HG03439 (cell line): ENCODE data around the gene USP3.
A peak's percentile ranks its signal among the peaks of the same experiment; 100 is the strongest.
"Not testable (repeated sequence)": the region's sequence is repeated elsewhere in the genome, so short reads cannot be mapped to it uniquely, and the experiment has no call there.

ENCODE experiments used
- ATAC-seq: cut with Tn5 transposase; IDR thresholded peaks from one replicate; pipeline ENCODE4 v1.9.1; 2021; ENCODE audit warnings: mild to moderate bottlenecking, moderate library complexity; ENCODE audit not compliant: unreplicated experiment

The USP3 gene

GRCh38 chr15:63475707-63476106 is 28.7 kb upstream of the USP3 start:
- ATAC-seq, result no peak

- ATAC-seq, result no peak
Measured at GRCh38 chr15:63476229-63476632, 28.2 kb upstream of the USP3 start.

- ATAC-seq, result no peak
Measured at GRCh38 chr15:63478243-63478642, 26.1 kb upstream of the USP3 start.

GRCh38 chr15:63480441-63480821 is 24.0 kb upstream of the USP3 start:
- no peak for ATAC-seq

- ATAC-seq, result no peak
Measured at GRCh38 chr15:63481105-63481810, 23.1 kb upstream of the USP3 start.

GRCh38 chr15:63482874-63483323 is 21.5 kb upstream of the USP3 start:
- ATAC-seq, result no peak

- no peak for ATAC-seq
Measured at GRCh38 chr15:63483521-63484371, 20.6 kb upstream of the USP3 start.

GRCh38 chr15:63484433-63485186 is 19.8 kb upstream of the USP3 start:
- no peak for ATAC-seq

GRCh38 chr15:63487076-63487757 is 17.2 kb upstream of the USP3 start:
- ATAC-seq, result peak; percentile 54

GRCh38 chr15:63487758-63488397 is 16.5 kb upstream of the USP3 start:
- ATAC-seq, result not testable (repeated sequence)

- no peak for ATAC-seq
Measured at GRCh38 chr15:63488398-63488960, 15.9 kb upstream of the USP3 start.

- ATAC-seq, result no peak
Measured at GRCh38 chr15:63489352-63489751, 15.0 kb upstream of the USP3 start.

- no peak for ATAC-seq
Measured at GRCh38 chr15:63490345-63491034, 13.9 kb upstream of the USP3 start.

- no peak for ATAC-seq
Measured at GRCh38 chr15:63491116-63491827, 13.1 kb upstream of the USP3 start.

- no peak for ATAC-seq
Measured at GRCh38 chr15:63491979-63492378, 12.4 kb upstream of the USP3 start.

- no peak for ATAC-seq
Measured at GRCh38 chr15:63492541-63493077, 11.8 kb upstream of the USP3 start.

- ATAC-seq, result no peak
Measured at GRCh38 chr15:63493436-63493835, 11.0 kb upstream of the USP3 start.

- ATAC-seq, result no peak
Measured at GRCh38 chr15:63494408-63494807, 10.0 kb upstream of the USP3 start.

- ATAC-seq, result no peak
Measured at GRCh38 chr15:63495343-63495742, 9.1 kb upstream of the USP3 start.
